Activated CD4-positive, alpha-beta memory T cell treated with anti-CD3 and anti-CD28 coated beads, Interleukin-2, amount 10 ng/mL, durations not matched to agents 7 days and 5 days (primary cell): Measurements from ENCODE around the gene CCDC60. TPM values are rescaled to one million over a fixed set of nuclear protein-coding genes. Genes with fewer than 3 reads are reported as not detected.

Source experiments
- CTCF ChIA-PET: fragments of 350-600 bp; sonication (Branson Sonifier 250); formaldehyde crosslinking; loops from one replicate; lab custom pipeline; 2021; ENCODE audit warnings: antibody characterized with exemption, inconsistent platforms; lab: Charles Lee
- POLR2A ChIA-PET: fragments of 350-600 bp; sonication (Branson Sonifier 250); formaldehyde crosslinking; loops from one replicate; lab custom pipeline; 2021; ENCODE audit warnings: antibody characterized with exemption; lab: Charles Lee
- DNase-seq: peaks from one replicate; pipeline ENCODE4 v3.0.0-alpha.2; 2020
- H3K27ac Mint-ChIP-seq: one replicate; pipeline ENCODE4 v1.8.0; 2021; ENCODE audit warnings: mild to moderate bottlenecking, mixed read lengths
- H3K27me3 Mint-ChIP-seq: one replicate; pipeline ENCODE4 v1.8.0; 2021; ENCODE audit warnings: mixed read lengths
- H3K36me3 Mint-ChIP-seq: one replicate; pipeline ENCODE4 v1.8.0; 2021; ENCODE audit warnings: low read depth, mixed read lengths
- H3K4me1 Mint-ChIP-seq: one replicate; pipeline ENCODE4 v1.8.0; 2021; ENCODE audit warnings: mixed read lengths
- H3K4me3 Mint-ChIP-seq: one replicate; pipeline ENCODE4 v1.8.0; 2021; ENCODE audit warnings: mild to moderate bottlenecking, mixed read lengths
- H3K9me3 Mint-ChIP-seq: one replicate; pipeline ENCODE4 v1.8.0; 2021; ENCODE audit warnings: mixed read lengths
- total RNA-seq, 2 experiments: library from RNA; stranded (reverse); gene quantifications; one replicate each; pipeline ENCODE4 v1.2.3, GENCODE V29; 2021

Gene CCDC60
- total RNA-seq, 2 experiments from 2014 or later, result not detected

GRCh38 chr12:119447126-119447525, 112.6 kb downstream of the CCDC60 start:
- ChIA-PET POLR2A (no interaction called here), CTCF (interaction anchor here (0.8 to 9.1 kb wide), 4 partner anchors 17 to 220 kb away, joined by 3 to 83 read pairs (median 4); partner anchors contain the start of gene PRKAB1)
- Mint-ChIP-seq H3K27me3 (peaks cover 2% of the 10 kb centered on the region), H3K27ac (no peak overlapping the region), H3K4me3 (no peak overlapping the region), H3K9me3 (no peaks in the 10 kb centered on the region), H3K36me3 (no peaks in the 10 kb centered on the region), H3K4me1 (no peaks in the 10 kb centered on the region)
- no peak for DNase-seq

GRCh38 chr12:119447618-119448017, 113.1 kb downstream of the CCDC60 start:
- H3K36me3 Mint-ChIP-seq, result no peaks in the 10 kb centered on the region
- peaks cover 2% of the 10 kb centered on the region for H3K27me3 Mint-ChIP-seq
- no peak overlapping the region for H3K4me3 Mint-ChIP-seq
- H3K9me3 Mint-ChIP-seq, result no peaks in the 10 kb centered on the region
- ChIA-PET POLR2A (no interaction called here), CTCF (interaction anchor here (1.3 to 9.1 kb wide), 2 partner anchors 97 to 220 kb away, joined by 3 to 83 read pairs; partner anchors contain the start of gene PRKAB1)
- no peak for DNase-seq
- no peak overlapping the region for H3K27ac Mint-ChIP-seq
- H3K4me1 Mint-ChIP-seq, result no peaks in the 10 kb centered on the region

GRCh38 chr12:119448611-119449131, 114.1 kb downstream of the CCDC60 start:
- H3K27me3 Mint-ChIP-seq, result peaks cover 2% of the 10 kb centered on the region
- POLR2A ChIA-PET, result no interaction called here
- no peaks in the 10 kb centered on the region for H3K4me1 Mint-ChIP-seq
- H3K4me3 Mint-ChIP-seq, result no peak overlapping the region
- CTCF ChIA-PET, result interaction anchor here (9.1 kb wide), 1 partner anchor 96 kb away, joined by 83 read pairs; no protein-coding TSS in a partner anchor
- no peaks in the 10 kb centered on the region for H3K9me3 Mint-ChIP-seq
- H3K27ac Mint-ChIP-seq, result no peak overlapping the region
- H3K36me3 Mint-ChIP-seq, result no peaks in the 10 kb centered on the region
- DNase-seq, result no peak

DNA sequence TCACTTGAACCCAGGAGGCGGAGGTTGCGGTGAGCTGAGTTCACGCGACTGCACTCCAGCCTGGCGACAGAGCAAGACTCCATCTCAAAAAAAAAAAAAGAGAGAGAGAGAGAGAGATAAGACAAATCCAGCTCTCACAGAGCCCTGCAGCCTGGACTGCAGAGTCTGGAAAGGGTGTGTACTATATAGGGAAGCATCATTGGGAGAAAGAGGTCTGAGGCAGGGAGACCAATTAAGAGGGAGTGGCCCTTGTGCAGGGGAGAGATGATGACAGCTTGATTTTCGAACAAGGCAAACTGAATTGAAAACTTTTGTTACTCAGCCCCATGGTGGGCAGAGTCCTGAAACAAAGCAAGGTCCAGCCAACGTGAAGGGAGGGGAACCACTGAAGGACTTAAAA, 116.2 kb downstream of the CCDC60 start:
- Mint-ChIP-seq H3K27ac (no peak overlapping the region), H3K36me3 (no peaks in the 10 kb centered on the region), H3K27me3 (peaks cover 2% of the 10 kb centered on the region), H3K9me3 (no peaks in the 10 kb centered on the region), H3K4me3 (no peak overlapping the region), H3K4me1 (no peaks in the 10 kb centered on the region)
- CTCF ChIA-PET, result no interaction called here
- POLR2A ChIA-PET, result no interaction called here
- DNase-seq, result no peak

GRCh38 chr12:119456824-119457223, 122.3 kb downstream of the CCDC60 start:
- Mint-ChIP-seq H3K36me3 (no peaks in the 10 kb centered on the region), H3K9me3 (peaks cover 4% of the 10 kb centered on the region), H3K27ac (no peak overlapping the region), H3K4me3 (no peak overlapping the region), H3K4me1 (no peaks in the 10 kb centered on the region), H3K27me3 (peaks cover 2% of the 10 kb centered on the region)
- no peak for DNase-seq
- POLR2A ChIA-PET, result no interaction called here
- CTCF ChIA-PET, result no interaction called here

GRCh38 chr12:119457271-119457670, 122.7 kb downstream of the CCDC60 start:
- Mint-ChIP-seq H3K9me3 (peaks cover 4% of the 10 kb centered on the region), H3K4me3 (no peak overlapping the region), H3K4me1 (no peaks in the 10 kb centered on the region), H3K27me3 (peaks cover 2% of the 10 kb centered on the region), H3K27ac (no peak overlapping the region), H3K36me3 (no peaks in the 10 kb centered on the region)
- POLR2A ChIA-PET, result no interaction called here
- no peak for DNase-seq
- CTCF ChIA-PET, result no interaction called here

- no peaks in the 10 kb centered on the region for H3K36me3 Mint-ChIP-seq
- no peaks in the 10 kb centered on the region for H3K4me1 Mint-ChIP-seq
- ChIA-PET POLR2A (no interaction called here), CTCF (no interaction called here)
- peaks cover 4% of the 10 kb centered on the region for H3K9me3 Mint-ChIP-seq
- DNase-seq, result no peak
- H3K27me3 Mint-ChIP-seq, result peaks cover 2% of the 10 kb centered on the region
- H3K4me3 Mint-ChIP-seq, result no peak overlapping the region
- no peak overlapping the region for H3K27ac Mint-ChIP-seq
These were observed 125.0 kb downstream of the CCDC60 start for GRCh38 chr12:119459481-119459880.

DNA sequence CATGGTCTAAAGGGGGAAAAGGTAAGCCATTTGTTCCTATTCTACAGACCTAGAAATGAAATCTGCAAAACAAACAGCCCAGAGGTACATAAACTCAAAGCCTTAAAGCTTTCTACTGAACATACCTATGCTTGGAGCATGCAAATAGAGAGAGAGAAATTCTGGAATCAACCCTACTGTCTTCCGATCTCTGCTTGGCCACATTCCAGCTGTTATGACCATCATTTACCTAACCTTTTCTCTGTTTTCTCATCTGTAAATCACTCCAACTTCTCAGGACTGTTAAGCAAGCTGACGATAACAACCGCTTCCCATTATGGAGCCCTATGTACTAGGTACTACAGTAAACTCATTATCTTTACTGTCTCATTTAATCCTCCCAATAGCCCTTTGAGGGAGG, 126.3 kb downstream of the CCDC60 start:
- Mint-ChIP-seq H3K9me3 (peaks cover 4% of the 10 kb centered on the region), H3K4me1 (no peaks in the 10 kb centered on the region), H3K36me3 (no peaks in the 10 kb centered on the region), H3K4me3 (no peak overlapping the region), H3K27ac (no peak overlapping the region), H3K27me3 (peaks cover 2% of the 10 kb centered on the region)
- DNase-seq, result no peak
- CTCF ChIA-PET, result interaction anchor here (0.8 kb wide), 1 partner anchor 17 kb away, joined by 3 read pairs; no protein-coding TSS in a partner anchor
- POLR2A ChIA-PET, result no interaction called here

- Mint-ChIP-seq H3K27me3 (peaks cover 2% of the 10 kb centered on the region), H3K9me3 (peaks cover 4% of the 10 kb centered on the region), H3K4me3 (no peak overlapping the region), H3K27ac (no peak overlapping the region), H3K36me3 (no peaks in the 10 kb centered on the region), H3K4me1 (no peaks in the 10 kb centered on the region)
- CTCF ChIA-PET, result no interaction called here
- POLR2A ChIA-PET, result no interaction called here
- no peak for DNase-seq
These were observed 127.2 kb downstream of the CCDC60 start for GRCh38 chr12:119461636-119462214.

- Mint-ChIP-seq H3K4me1 (no peaks in the 10 kb centered on the region), H3K27ac (no peak overlapping the region)
These were observed 128.8 kb downstream of the CCDC60 start for GRCh38 chr12:119463211-119463926.

DNA sequence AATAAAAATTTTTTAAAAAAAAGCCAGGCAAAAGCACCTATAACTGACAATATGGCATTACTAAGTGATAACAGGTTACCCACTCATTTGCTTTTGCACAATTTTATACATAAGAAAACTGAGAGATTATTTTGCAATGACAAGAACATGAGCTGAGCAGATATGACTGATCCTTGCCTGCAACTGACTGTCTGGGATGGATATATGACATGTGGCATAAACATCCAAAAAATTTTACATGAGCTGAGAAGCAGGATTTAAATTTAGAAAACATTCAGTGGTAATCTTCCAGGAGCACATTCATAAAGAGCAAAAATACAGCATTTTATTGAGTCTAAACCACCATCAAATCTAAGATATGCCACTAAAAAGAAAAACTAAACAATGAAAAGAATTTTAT, 133.8 kb downstream of the CCDC60 start:
- CTCF ChIA-PET, result no interaction called here
- no peaks in the 10 kb centered on the region for H3K4me1 Mint-ChIP-seq
- no peak overlapping the region for H3K27ac Mint-ChIP-seq
- POLR2A ChIA-PET, result no interaction called here
- no peaks in the 10 kb centered on the region for H3K9me3 Mint-ChIP-seq
- DNase-seq, result no peak
- H3K4me3 Mint-ChIP-seq, result no peak overlapping the region
- no peaks in the 10 kb centered on the region for H3K36me3 Mint-ChIP-seq
- H3K27me3 Mint-ChIP-seq, result no peaks in the 10 kb centered on the region

More at GRCh38 chr12:119463211-119463926, 128.8 kb downstream of the CCDC60 start:
- CTCF ChIA-PET, result no interaction called here
- Mint-ChIP-seq H3K4me3 (no peak overlapping the region), H3K36me3 (no peaks in the 10 kb centered on the region), H3K9me3 (peaks cover 4% of the 10 kb centered on the region), H3K27me3 (peaks cover 2% of the 10 kb centered on the region)
- no peak for DNase-seq
- POLR2A ChIA-PET, result no interaction called here

- ChIA-PET POLR2A (no interaction called here), CTCF (interaction anchor here (0.9 kb wide), 1 partner anchor 22 kb away, joined by 3 read pairs; no protein-coding TSS in a partner anchor)
- Mint-ChIP-seq H3K36me3 (no peaks in the 10 kb centered on the region), H3K4me3 (no peak overlapping the region), H3K9me3 (no peaks in the 10 kb centered on the region), H3K27me3 (no peaks in the 10 kb centered on the region), H3K4me1 (no peaks in the 10 kb centered on the region), H3K27ac (no peak overlapping the region)
- DNase-seq, result no peak
These were observed 141.1 kb downstream of the CCDC60 start for GRCh38 chr12:119475650-119476049.

- no peaks in the 10 kb centered on the region for H3K36me3 Mint-ChIP-seq
- H3K27ac Mint-ChIP-seq, result no peak overlapping the region
- H3K27me3 Mint-ChIP-seq, result no peaks in the 10 kb centered on the region
- H3K9me3 Mint-ChIP-seq, result no peaks in the 10 kb centered on the region
- POLR2A ChIA-PET, result no interaction called here
- H3K4me3 Mint-ChIP-seq, result no peak overlapping the region
- CTCF ChIA-PET, result no interaction called here
- DNase-seq, result no peak
- no peaks in the 10 kb centered on the region for H3K4me1 Mint-ChIP-seq
These were observed 142.4 kb downstream of the CCDC60 start for GRCh38 chr12:119476951-119477350.
